Neutrophil (primary cell): ENCODE measurements around the gene CORO7.

Source experiments
- H3K27ac ChIP-seq: fragments of 200-600 bp; sonication (generic); 2 replicates; pipeline ENCODE4 v1.5.1; 2016; ENCODE audit warnings: mild to moderate bottlenecking, moderate library complexity
- H3K27me3 ChIP-seq: fragments of 200-600 bp; sonication (generic); 2 replicates; pipeline ENCODE4 v1.6.0; 2016; ENCODE audit warnings: mild to moderate bottlenecking
- H3K36me3 ChIP-seq: fragments of 200-600 bp; sonication (generic); 2 replicates; pipeline ENCODE4 v1.5.1; 2017
- H3K4me1 ChIP-seq, 2 experiments: fragments of 200-600 bp in 1 of 2; sonication (generic) in 1 of 2; 1 replicate in 1 of 2; 2 replicates in 1 of 2; pipeline versions ENCODE4 v1.5.1 to v1.6.1; 2013 to 2016; ENCODE audit warnings: low read depth in 1 of 2, low read length in 1 of 2, mild to moderate bottlenecking in 1 of 2, moderate library complexity in 1 of 2; ENCODE audit not compliant: control insufficient read depth in 1 of 2, insufficient read depth in 1 of 2
- H3K4me3 ChIP-seq, 2 experiments: fragments of 200-600 bp in 1 of 2; sonication (generic) in 1 of 2; 1 replicate in 1 of 2; 2 replicates in 1 of 2; pipeline ENCODE4 v1.5.1; 2013 to 2016; ENCODE audit warnings: low read depth in 1 of 2, low read length in 1 of 2, mild to moderate bottlenecking in 1 of 2, moderate library complexity in 1 of 2
- H3K9me3 ChIP-seq: fragments of 200-600 bp; sonication (generic); 2 replicates; pipeline ENCODE4 v1.5.1; 2016
- TF ChIP-seq, protein P1 (sequence below): fragments of 200-600 bp; sonication (generic); IDR thresholded peaks from 2 replicates; pipeline ENCODE4 v1.5.1; 2016; ENCODE audit warnings: antibody characterized with exemption

Gene CORO7

DNA sequence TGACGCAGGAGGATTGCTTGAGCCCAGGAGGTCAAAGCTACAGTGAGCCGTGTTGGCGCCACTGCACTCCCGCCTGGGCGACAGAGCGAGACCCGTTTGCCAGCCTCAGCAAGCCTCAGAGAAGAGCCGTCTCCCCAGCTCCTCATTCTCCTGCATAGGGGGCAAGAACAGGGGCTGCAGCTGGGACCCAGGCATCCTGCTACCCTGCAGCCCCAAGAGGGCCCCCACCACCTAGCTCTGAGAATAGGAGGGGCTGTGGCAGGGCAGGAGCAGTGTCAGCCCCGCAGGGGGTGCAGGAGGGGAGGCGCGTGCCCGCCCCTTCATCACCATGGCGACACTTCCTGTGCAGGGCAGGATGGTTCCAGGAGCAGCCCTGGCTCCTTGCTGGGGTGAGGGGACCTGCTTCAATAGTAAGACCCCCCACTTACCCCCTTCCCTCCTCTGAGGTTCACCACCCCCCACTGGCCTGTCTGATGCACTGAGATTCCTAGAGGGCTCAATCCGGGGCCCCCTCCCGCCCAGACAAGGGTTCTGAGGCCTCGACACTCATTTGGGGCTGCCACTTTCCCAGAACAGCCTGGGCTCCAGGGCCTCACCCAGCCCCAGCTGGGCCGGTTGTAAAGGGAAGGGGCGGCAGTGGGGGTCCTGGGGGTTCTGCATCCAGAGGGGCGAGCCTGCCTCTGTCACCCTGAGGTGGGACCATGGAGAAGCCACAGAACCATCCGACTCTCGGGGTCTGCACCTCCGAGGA, 24.6 kb downstream of the CORO7 start:
- H3K36me3 ChIP-seq = peaks cover 100% of the 10 kb centered on the region

DNA sequence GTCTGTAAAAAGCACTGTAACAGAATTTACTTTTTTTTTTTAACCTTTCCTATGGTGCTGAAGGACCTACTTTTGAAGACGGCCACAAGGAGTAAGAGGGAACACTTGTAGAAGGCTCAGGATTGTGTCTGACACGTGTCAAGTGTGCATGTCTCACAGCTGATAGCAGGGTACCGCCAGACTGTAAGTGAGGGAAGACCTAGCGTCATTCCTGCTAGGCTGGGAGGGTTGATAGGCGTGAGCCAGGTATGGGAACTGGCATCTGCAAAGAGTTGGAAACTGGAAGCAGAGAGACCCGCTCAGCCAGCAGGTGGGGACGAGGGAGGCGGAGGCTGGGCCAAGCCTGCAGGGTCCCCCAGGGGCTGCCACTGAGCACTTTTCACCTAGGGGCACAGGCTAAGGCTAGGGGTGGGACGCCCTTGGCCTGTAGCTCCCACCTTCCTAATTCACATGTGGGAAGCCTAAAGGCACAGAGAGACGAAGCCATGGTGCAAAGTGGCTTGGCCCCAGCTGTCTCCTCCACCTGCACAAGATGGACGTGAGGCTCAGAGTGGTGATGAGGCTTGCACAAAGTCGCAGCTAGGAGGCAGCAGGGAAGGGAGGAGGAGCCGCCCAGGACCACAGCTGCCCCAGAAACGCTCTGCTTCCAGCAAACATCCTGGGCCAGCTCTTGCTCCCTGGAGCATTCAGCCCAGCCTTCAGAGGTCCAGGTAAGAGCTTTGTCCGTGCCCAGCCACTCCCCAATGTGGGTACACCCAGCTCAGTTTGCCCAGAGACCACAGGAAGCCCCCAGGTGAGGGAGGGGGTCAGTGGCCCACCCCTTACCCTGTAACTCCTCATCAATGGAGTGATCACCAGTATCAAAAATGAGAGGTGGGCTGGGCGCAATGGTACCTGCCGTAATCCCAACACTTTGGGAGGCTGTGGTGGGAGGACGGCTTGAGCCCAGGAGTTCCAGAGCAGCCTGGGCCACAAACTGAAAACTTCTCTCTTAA, 25.8 kb downstream of the CORO7 start:
- Histone ChIP-seq H3K9me3 (no peaks in the 10 kb centered on the region), H3K4me1 (no peaks in the 10 kb centered on the region), H3K27ac (no peak overlapping the region), H3K36me3 (peaks cover 100% of the 10 kb centered on the region), H3K27me3 (no peaks in the 10 kb centered on the region), H3K4me3 (no peak overlapping the region)
- TF ChIP-seq, protein P1, sequence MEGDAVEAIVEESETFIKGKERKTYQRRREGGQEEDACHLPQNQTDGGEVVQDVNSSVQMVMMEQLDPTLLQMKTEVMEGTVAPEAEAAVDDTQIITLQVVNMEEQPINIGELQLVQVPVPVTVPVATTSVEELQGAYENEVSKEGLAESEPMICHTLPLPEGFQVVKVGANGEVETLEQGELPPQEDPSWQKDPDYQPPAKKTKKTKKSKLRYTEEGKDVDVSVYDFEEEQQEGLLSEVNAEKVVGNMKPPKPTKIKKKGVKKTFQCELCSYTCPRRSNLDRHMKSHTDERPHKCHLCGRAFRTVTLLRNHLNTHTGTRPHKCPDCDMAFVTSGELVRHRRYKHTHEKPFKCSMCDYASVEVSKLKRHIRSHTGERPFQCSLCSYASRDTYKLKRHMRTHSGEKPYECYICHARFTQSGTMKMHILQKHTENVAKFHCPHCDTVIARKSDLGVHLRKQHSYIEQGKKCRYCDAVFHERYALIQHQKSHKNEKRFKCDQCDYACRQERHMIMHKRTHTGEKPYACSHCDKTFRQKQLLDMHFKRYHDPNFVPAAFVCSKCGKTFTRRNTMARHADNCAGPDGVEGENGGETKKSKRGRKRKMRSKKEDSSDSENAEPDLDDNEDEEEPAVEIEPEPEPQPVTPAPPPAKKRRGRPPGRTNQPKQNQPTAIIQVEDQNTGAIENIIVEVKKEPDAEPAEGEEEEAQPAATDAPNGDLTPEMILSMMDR = no peak

More for the DNA sequence above, 24.6 kb downstream of the CORO7 start:
- no peak overlapping the region for H3K4me3 ChIP-seq
- H3K9me3 ChIP-seq = no peaks in the 10 kb centered on the region
- no peaks in the 10 kb centered on the region for H3K27me3 ChIP-seq
- H3K4me1 ChIP-seq = no peaks in the 10 kb centered on the region
- H3K27ac ChIP-seq = no peak overlapping the region
- TF ChIP-seq, protein P1 = no peak

DNA sequence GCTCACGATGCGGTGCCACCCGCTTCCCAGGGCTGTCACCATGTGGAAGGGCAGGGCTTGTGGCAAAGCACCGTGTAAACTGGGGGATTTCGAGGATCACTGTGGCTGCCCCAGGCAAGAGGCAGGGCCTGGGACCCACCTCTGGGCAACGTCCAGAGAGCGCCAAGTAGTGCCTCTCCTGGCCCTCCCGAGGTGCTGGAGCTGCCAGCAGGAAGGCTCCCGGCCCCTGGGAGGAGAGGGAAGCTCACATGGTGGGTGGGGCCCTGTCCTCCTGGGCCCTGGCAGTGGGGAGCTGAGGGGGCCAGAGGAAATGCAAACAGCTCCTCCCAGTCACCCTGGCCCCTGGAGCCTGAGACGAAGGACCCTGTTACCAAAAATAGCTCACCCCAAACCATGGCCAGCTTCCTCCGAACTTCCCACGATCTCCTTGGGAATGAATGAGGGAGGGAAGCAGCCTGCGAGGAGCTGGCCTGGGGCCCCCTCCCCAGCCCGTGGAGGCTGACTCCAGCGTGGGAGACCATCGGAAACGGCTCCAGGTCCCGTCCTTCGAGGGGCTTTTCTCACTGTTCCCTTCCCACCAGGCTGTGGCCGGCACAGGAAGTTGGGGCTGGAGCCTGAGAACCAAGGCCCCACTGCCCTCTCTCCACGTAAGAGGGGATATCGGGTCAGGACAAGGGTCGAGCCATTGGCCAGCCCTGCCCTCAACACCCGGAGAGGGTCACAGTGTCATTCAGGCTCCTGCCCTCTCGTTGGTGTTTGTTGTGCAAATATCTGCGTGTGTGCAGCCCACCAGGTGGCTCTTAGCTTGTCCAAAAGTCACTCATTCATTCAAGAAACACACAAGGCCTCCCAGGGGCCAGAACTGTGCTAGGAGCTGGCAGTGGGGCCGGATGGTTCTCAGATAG, 27.1 kb downstream of the CORO7 start:
- H3K9me3 ChIP-seq = no peaks in the 10 kb centered on the region
- no peaks in the 10 kb centered on the region for H3K27me3 ChIP-seq
- no peaks in the 10 kb centered on the region for H3K4me1 ChIP-seq
- no peak overlapping the region for H3K4me3 ChIP-seq
- TF ChIP-seq, protein P1 = no peak
- H3K27ac ChIP-seq = no peak overlapping the region
- peaks cover 100% of the 10 kb centered on the region for H3K36me3 ChIP-seq

DNA sequence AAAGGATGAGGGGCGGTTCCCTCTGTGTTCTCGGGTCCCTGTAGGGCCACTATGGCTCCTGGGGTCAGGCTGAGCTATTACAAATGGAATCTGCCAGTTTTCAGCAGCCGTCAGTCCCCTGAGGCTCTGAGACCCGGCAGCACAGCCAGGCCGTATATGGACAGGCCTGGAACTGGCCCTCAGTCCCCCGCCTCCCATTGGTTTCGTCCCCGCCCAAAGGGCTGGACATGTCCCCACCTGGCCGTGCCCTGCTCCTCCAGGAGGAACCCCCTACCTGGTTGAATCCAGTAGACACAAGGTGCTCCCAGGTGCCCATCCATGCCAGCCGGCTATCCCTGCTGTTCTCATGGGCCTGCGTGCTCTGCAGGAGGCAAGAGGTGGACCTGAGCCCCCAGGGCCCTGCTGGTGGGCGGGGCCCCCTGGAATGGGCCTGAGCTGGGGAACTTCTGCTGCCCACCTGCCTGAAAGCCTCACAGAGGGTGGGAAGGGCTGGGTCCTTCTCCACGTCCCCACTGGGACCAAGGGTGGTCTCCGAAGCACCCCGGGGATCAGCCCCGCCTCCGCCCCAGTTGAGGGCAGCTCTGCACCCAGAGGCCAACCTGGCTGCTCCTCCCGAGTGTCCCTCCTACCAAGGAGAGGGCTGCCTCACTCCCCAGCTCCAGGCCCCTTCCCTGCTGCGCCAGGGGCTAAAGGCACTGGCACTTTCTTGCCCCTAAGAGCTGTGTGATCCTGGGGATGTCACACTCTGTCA, 27.9 kb downstream of the CORO7 start:
- H3K36me3 ChIP-seq = peaks cover 100% of the 10 kb centered on the region

More for the DNA sequence above, 27.9 kb downstream of the CORO7 start:
- H3K27ac ChIP-seq = no peak overlapping the region
- TF ChIP-seq, protein P1 = no peak
- H3K27me3 ChIP-seq = no peaks in the 10 kb centered on the region
- no peak overlapping the region for H3K4me3 ChIP-seq
- H3K4me1 ChIP-seq = no peaks in the 10 kb centered on the region
- H3K9me3 ChIP-seq = no peaks in the 10 kb centered on the region
